Activated CD4-positive, alpha-beta memory T cell treated with anti-CD3 and anti-CD28 coated beads, Interleukin-2, amount 10 ng/mL, durations not matched to agents 7 days and 5 days (primary cell): ENCODE data around the gene OR6S1. TPM values are rescaled to one million over a fixed set of nuclear protein-coding genes. Genes with fewer than 3 reads are reported as not detected.

Experiments used
- CTCF ChIA-PET: fragments of 350-600 bp; sonication (Branson Sonifier 250); formaldehyde crosslinking; loops from one replicate; lab custom pipeline; 2021; ENCODE audit warnings: antibody characterized with exemption, inconsistent platforms; lab: Charles Lee
- POLR2A ChIA-PET: fragments of 350-600 bp; sonication (Branson Sonifier 250); formaldehyde crosslinking; loops from one replicate; lab custom pipeline; 2021; ENCODE audit warnings: antibody characterized with exemption; lab: Charles Lee
- DNase-seq: peaks from one replicate; pipeline ENCODE4 v3.0.0-alpha.2; 2020
- H3K27ac Mint-ChIP-seq: one replicate; pipeline ENCODE4 v1.8.0; 2021; ENCODE audit warnings: mild to moderate bottlenecking, mixed read lengths
- H3K27me3 Mint-ChIP-seq: one replicate; pipeline ENCODE4 v1.8.0; 2021; ENCODE audit warnings: mixed read lengths
- H3K36me3 Mint-ChIP-seq: one replicate; pipeline ENCODE4 v1.8.0; 2021; ENCODE audit warnings: low read depth, mixed read lengths
- H3K4me1 Mint-ChIP-seq: one replicate; pipeline ENCODE4 v1.8.0; 2021; ENCODE audit warnings: mixed read lengths
- H3K4me3 Mint-ChIP-seq: one replicate; pipeline ENCODE4 v1.8.0; 2021; ENCODE audit warnings: mild to moderate bottlenecking, mixed read lengths
- H3K9me3 Mint-ChIP-seq: one replicate; pipeline ENCODE4 v1.8.0; 2021; ENCODE audit warnings: mixed read lengths
- total RNA-seq, 2 experiments: library from RNA; stranded (reverse); gene quantifications; one replicate each; pipeline ENCODE4 v1.2.3, GENCODE V29; 2021

OR6S1 gene
- total RNA-seq: not detected

- no peaks in the 10 kb centered on the region for H3K9me3 Mint-ChIP-seq
- H3K4me1 Mint-ChIP-seq: no peaks in the 10 kb centered on the region
- no peaks in the 10 kb centered on the region for H3K36me3 Mint-ChIP-seq
- H3K27me3 Mint-ChIP-seq: peaks cover 52% of the 10 kb centered on the region
- no peak within 1 kb of the TSS for H3K27ac Mint-ChIP-seq
- DNase-seq: no peak
- H3K4me3 Mint-ChIP-seq: no peak within 1 kb of the TSS
- CTCF ChIA-PET: no interaction called here
- POLR2A ChIA-PET: no interaction called here
These were observed at the start of gene OR6S1 for GRCh38 chr14:20641591-20641990. TSS of gene OR6S1 (minus strand) at chr14:20641691. CDS start at chr14:20641691, 0 bp downstream.

- H3K9me3 Mint-ChIP-seq: no peaks in the 10 kb centered on the region
- no peaks in the 10 kb centered on the region for H3K27me3 Mint-ChIP-seq
- H3K36me3 Mint-ChIP-seq: no peaks in the 10 kb centered on the region
- ChIA-PET CTCF (interaction anchor here (0.6 to 8.3 kb wide), 20 partner anchors 10 to 363 kb away, joined by 3 to 122 read pairs (median 4); partner anchors contain the start of gene CCNB1IP1), POLR2A (interaction anchor here (0.7 to 3.0 kb wide), 8 partner anchors 10 to 348 kb away, joined by 3 to 19 read pairs (median 4); partner anchors contain the start of gene PARP2)
- peak; percentile 42 for DNase-seq
- peaks cover 37% of the 10 kb centered on the region for H3K4me1 Mint-ChIP-seq
- H3K27ac Mint-ChIP-seq: peak overlapping the region; percentile 41
- no peak overlapping the region for H3K4me3 Mint-ChIP-seq
These were observed 49.6 kb upstream of the OR6S1 start for GRCh38 chr14:20690848-20691640.

GRCh38 chr14:20688167-20688839, 46.8 kb upstream of the OR6S1 start, which contains the start of gene ANG:
TSS of gene ANG (plus strand) at chr14:20688764. CDS start at chr14:20693565, 4,801 bp downstream.
- Mint-ChIP-seq H3K27ac (no peak within 1 kb of the TSS), H3K27me3 (no peaks in the 10 kb centered on the region), H3K9me3 (no peaks in the 10 kb centered on the region), H3K36me3 (no peaks in the 10 kb centered on the region), H3K4me1 (peaks cover 43% of the 10 kb centered on the region), H3K4me3 (no peak within 1 kb of the TSS)
- POLR2A ChIA-PET: interaction anchor here (1.0 to 1.4 kb wide), 2 partner anchors 25 to 75 kb away, joined by 3 to 4 read pairs; no protein-coding TSS in a partner anchor
- CTCF ChIA-PET: interaction anchor here (1.2 to 8.3 kb wide), 3 partner anchors 27 to 360 kb away, joined by 3 to 122 read pairs (median 3); no protein-coding TSS in a partner anchor
- no peak for DNase-seq

DNA sequence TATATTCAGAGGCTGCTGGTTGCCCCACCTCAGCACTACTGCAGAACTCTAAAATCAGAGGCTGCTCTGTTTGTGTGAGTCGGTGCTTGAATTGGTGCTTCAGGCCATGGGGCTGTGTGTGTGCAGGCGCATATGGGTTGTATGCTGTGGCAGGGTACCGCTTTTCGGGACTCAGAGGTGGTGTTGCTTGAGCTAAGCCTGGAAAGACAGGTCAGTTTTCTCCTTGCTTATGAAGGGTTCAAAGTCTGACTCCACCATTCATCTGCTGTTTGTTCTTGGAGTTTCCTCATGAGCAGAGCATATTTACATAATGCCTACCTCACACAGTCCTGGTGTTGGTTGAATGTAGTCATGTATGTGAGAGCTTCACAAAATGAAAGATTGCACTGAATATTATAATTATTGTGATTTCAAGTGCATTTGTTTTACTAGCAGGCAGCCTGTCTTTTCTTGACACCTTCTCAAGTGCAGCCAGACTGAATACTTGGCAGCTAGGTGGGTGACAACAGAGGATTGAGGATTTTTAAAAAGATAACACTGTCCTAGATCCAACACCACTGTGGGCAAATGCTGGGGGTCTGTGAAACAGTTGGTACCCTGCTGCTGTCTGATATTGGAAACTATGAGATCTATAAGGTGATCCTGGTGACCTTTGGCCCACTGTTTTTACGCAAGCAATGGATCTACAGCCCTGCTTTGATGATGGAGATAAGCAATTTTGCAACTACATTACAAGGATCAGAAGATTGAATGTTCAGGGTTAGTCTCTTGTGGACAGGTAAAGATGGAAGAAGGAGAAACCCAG, 46.1 kb upstream of the OR6S1 start:
- no peak for DNase-seq
- no peaks in the 10 kb centered on the region for H3K27me3 Mint-ChIP-seq
- CTCF ChIA-PET: interaction anchor here (0.6 to 8.3 kb wide), 4 partner anchors 27 to 360 kb away, joined by 3 to 122 read pairs (median 3); no protein-coding TSS in a partner anchor
- H3K9me3 Mint-ChIP-seq: no peaks in the 10 kb centered on the region
- H3K27ac Mint-ChIP-seq: no peak overlapping the region
- POLR2A ChIA-PET: interaction anchor here (0.7 to 1.4 kb wide), 3 partner anchors 25 to 77 kb away, joined by 3 to 4 read pairs (median 3); no protein-coding TSS in a partner anchor
- peaks cover 39% of the 10 kb centered on the region for H3K4me1 Mint-ChIP-seq
- H3K36me3 Mint-ChIP-seq: no peaks in the 10 kb centered on the region
- no peak overlapping the region for H3K4me3 Mint-ChIP-seq

- ChIA-PET CTCF (interaction anchor here (0.6 to 13.8 kb wide), 4 partner anchors 27 to 359 kb away, joined by 3 to 179 read pairs (median 4); no protein-coding TSS in a partner anchor), POLR2A (interaction anchor here (0.7 to 0.8 kb wide), 2 partner anchors 74 to 76 kb away, joined by 3 read pairs; no protein-coding TSS in a partner anchor)
These were observed 45.1 kb upstream of the OR6S1 start for GRCh38 chr14:20686386-20687143.

DNA sequence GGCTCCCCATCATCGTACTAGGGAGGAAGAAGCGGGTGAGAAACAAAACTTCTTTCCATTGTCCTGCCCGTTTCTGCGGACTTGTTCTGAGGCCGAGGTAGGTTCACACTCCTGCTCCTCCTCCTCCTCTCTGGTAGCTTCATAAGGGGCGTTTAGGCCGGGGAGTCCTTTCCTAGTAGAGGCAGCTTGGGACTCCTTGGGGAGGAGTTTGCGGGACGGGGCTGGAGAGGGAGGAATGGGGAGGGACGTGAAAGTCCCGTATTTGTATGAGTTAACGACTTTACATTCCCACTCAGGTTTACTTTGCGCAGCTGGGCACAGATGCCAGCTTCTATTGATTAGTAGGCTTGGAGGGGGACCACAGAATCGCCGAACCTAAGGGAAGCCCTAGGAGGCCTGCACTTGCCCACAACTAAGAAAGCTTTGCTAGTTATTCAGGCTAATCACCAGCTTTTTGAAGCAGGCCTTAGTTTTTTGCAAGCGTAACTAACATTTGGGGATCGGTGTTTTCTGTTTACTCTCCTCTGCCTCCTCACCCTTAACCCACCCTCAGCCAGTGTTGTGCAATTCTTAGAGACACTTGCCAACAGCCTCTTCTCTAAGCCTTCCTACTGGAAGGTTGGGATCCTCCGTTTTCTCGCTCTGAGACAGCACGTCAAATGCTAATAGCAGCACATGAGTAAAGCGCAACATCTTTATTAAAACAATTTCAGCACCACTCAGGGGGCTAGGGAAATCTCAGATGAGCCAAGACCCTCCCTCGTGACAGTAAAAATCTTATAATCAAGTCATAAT, 43.4 kb upstream of the OR6S1 start:
- no peak overlapping the region for H3K4me3 Mint-ChIP-seq
- POLR2A ChIA-PET: interaction anchor here (0.6 to 6.7 kb wide), 12 partner anchors 9 to 352 kb away, joined by 3 to 69 read pairs (median 10); partner anchors contain the start of genes CCNB1IP1, PARP2, PIP4P1 and PNP
- H3K27me3 Mint-ChIP-seq: no peaks in the 10 kb centered on the region
- peaks cover 19% of the 10 kb centered on the region for H3K4me1 Mint-ChIP-seq
- CTCF ChIA-PET: interaction anchor here (1.1 to 13.8 kb wide), 4 partner anchors 8 to 71 kb away, joined by 4 to 179 read pairs (median 10); no protein-coding TSS in a partner anchor
- no peaks in the 10 kb centered on the region for H3K36me3 Mint-ChIP-seq
- DNase-seq: no peak
- no peak overlapping the region for H3K27ac Mint-ChIP-seq
- no peaks in the 10 kb centered on the region for H3K9me3 Mint-ChIP-seq

More at GRCh38 chr14:20686386-20687143, 45.1 kb upstream of the OR6S1 start:
- H3K36me3 Mint-ChIP-seq: no peaks in the 10 kb centered on the region
- H3K27ac Mint-ChIP-seq: no peak overlapping the region
- DNase-seq: no peak
- peaks cover 30% of the 10 kb centered on the region for H3K4me1 Mint-ChIP-seq
- H3K27me3 Mint-ChIP-seq: no peaks in the 10 kb centered on the region
- H3K9me3 Mint-ChIP-seq: no peaks in the 10 kb centered on the region
- no peak overlapping the region for H3K4me3 Mint-ChIP-seq

GRCh38 chr14:20683891-20684661, 42.6 kb upstream of the OR6S1 start, which contains the start of gene RNASE4:
TSS of gene RNASE4 (plus strand) at chr14:20684560. CDS start at chr14:20699372, 14,812 bp downstream.
- no peak within 1 kb of the TSS for H3K27ac Mint-ChIP-seq
- H3K4me1 Mint-ChIP-seq: peaks cover 15% of the 10 kb centered on the region

DNA sequence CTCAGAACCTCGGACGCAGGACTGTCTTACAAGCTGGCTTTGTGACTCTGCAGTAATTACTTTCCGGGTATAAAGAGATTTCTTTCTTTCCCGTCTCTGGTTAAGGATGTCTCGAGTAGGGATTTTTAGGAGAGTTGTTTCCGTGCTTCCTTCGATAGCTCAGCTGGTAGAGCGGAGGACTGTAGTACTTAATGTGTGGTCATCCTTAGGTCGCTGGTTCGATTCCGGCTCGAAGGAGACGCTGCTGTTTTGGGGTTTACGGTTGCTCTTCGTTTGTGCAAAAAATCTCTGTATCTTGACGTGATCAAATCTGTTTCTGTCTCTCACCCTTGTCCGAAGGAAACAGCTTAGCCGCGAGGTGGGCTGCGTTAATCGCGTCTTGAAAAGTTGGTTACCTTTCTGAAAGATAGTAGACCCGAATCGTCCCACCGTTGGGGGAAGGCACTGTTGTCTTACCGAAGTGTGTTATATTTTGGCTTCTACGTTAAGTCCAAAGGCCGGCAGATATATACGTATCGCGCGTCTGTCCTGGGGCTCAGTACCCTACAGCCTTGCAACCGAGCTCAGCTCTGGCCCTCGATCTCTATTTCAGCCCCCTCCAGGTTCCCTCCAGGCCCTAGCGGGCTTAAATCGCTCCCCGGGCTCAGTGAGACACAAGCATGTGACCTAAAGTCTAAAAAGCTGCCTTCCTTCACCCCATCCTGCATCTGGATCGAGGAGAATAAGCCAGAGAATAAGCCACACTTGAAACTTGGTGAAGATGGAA, 41.8 kb upstream of the OR6S1 start:
- CTCF ChIA-PET: interaction anchor here (0.9 to 13.8 kb wide), 11 partner anchors 9 to 341 kb away, joined by 3 to 179 read pairs (median 7); partner anchors contain the start of gene PARP2
- no peaks in the 10 kb centered on the region for H3K9me3 Mint-ChIP-seq
- POLR2A ChIA-PET: interaction anchor here (0.8 to 6.7 kb wide), 18 partner anchors 8 to 421 kb away, joined by 3 to 69 read pairs (median 5); partner anchors contain the start of genes APEX1, CCNB1IP1, OSGEP and PARP2
- H3K27me3 Mint-ChIP-seq: no peaks in the 10 kb centered on the region
- no peaks in the 10 kb centered on the region for H3K36me3 Mint-ChIP-seq
- no peak overlapping the region for H3K4me3 Mint-ChIP-seq
- peak; percentile 82 for DNase-seq
- no peak overlapping the region for H3K27ac Mint-ChIP-seq
- peaks cover 15% of the 10 kb centered on the region for H3K4me1 Mint-ChIP-seq

More at GRCh38 chr14:20683891-20684661, 42.6 kb upstream of the OR6S1 start, which contains the start of gene RNASE4:
- DNase-seq: peak; percentile 86
- Mint-ChIP-seq H3K9me3 (no peaks in the 10 kb centered on the region), H3K4me3 (no peak within 1 kb of the TSS), H3K36me3 (no peaks in the 10 kb centered on the region), H3K27me3 (no peaks in the 10 kb centered on the region)
- ChIA-PET CTCF (interaction anchor here (0.9 to 13.8 kb wide), 7 partner anchors 8 to 341 kb away, joined by 3 to 179 read pairs (median 7); partner anchors contain the start of gene PARP2), POLR2A (interaction anchor here (0.6 to 6.7 kb wide), 19 partner anchors 9 to 420 kb away, joined by 3 to 69 read pairs (median 5); partner anchors contain the start of genes APEX1, CCNB1IP1, OSGEP and PARP2)

DNA sequence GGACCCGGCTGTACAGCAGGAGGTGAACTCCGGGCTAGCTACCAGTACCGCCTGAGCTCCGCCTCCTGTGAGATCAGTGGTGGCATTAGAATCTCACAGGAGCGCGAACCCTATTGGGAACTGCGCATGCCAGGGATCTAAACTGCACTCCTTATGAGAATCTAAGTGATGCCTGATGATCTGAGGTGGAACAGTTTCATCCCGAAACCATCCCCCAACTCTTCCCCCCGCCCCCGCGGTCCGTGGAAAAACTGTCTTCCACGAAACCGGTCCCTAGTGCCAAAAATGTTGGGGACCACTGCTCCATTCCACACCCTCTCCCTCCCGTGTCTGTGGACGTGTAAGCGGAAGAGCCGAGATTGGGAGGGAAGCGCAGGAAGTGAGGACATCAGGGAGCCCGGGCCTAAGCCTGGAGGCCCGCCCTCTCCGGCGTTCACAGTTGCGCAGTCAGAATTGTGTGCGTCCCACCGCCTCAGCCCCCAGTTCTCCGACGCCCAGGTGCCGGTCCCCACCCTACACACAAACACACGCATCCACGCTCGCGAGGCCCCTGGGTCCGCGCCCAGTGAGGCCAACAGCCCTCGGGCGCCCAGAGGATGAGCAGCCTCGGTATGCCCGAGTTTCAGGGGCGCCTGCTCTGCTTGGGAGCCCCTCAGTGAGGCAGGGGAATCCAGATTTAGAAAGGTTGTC, 41.1 kb upstream of the OR6S1 start:
- H3K4me1 Mint-ChIP-seq: peaks cover 13% of the 10 kb centered on the region
- no peaks in the 10 kb centered on the region for H3K9me3 Mint-ChIP-seq
- CTCF ChIA-PET: interaction anchor here (0.9 to 13.8 kb wide), 17 partner anchors 9 to 353 kb away, joined by 3 to 179 read pairs (median 7); partner anchors contain the start of genes PARP2 and PIP4P1
- no peaks in the 10 kb centered on the region for H3K27me3 Mint-ChIP-seq
- peak; percentile 78 for DNase-seq
- POLR2A ChIA-PET: interaction anchor here (0.8 to 6.7 kb wide), 24 partner anchors 9 to 422 kb away, joined by 3 to 69 read pairs (median 6); partner anchors contain the start of genes APEX1, CCNB1IP1, OSGEP and PARP2
- H3K36me3 Mint-ChIP-seq: no peaks in the 10 kb centered on the region
- H3K4me3 Mint-ChIP-seq: no peak overlapping the region
- H3K27ac Mint-ChIP-seq: no peak overlapping the region
